H1 (cell line): ENCODE results near the gene FAAP100. TPM values are rescaled to one million over a fixed set of nuclear protein-coding genes. Genes with fewer than 3 reads are reported as not detected.

Source experiments
- POLR2A ChIP-seq, 2 experiments: IDR thresholded peaks; 1 replicate in 1 of 2; 2 replicates in 1 of 2; pipeline ENCODE4 v1.6.1; 2011; ENCODE audit warnings: low read depth in 2 of 2, low read length in 2 of 2, mild to moderate bottlenecking in 2 of 2; ENCODE audit errors: control extremely low read depth in 1 of 2
- TEAD4 ChIP-seq: IDR thresholded peaks from 2 replicates; pipeline ENCODE4 v1.6.1; 2012; ENCODE audit warnings: low read depth, low read length, inconsistent platforms, mixed read lengths
- polyA plus RNA-seq, 7 experiments: library from polyadenylated mRNA; depleted of rRNA in 3 of 7; stranded (reverse) in 5 of 7; unstranded in 2 of 7; fragments of >200 nt in 5 of 7; fragments of 200-250 nt in 2 of 7; gene quantifications; 1 replicate in 5 of 7; 2 replicates in 1 of 7; 4 replicates in 1 of 7; pipeline versions ENCODE4 v1.2.1 to v1.2.3, GENCODE V29; 2011 to 2013; ENCODE audit warnings: missing spikeins in 2 of 7, mixed read lengths in 2 of 7
- total RNA-seq: library from RNA; stranded (reverse); fragmentation: NEBNext Ultra II Directional; extraction: Animal tissue kit (Norgen Biotek cat#: 25700); gene quantifications from 2 replicates; pipeline ENCODE4 v1.2.1, GENCODE V29; 2021

FAAP100 gene
- total and polyA plus RNA-seq, 2 of the 8 experiments (the other 6 are each of a cell fraction or from before 2014, with no cell fraction given): 23.2 to 41.8 TPM

GRCh38 chr17:81537856-81538555 is 14.1 kb downstream of the FAAP100 start (continued):
- TF ChIP-seq TEAD4 (no peak), POLR2A (IDR thresholded peaks at IDR 0.05; ENCODE audit: control extremely low read depth in 1 of 2, low read depth in 2 of 2, low read length in 2 of 2) (no peak)
- TF ChIP-seq, all 59 proteins: peak for 2
